Suprapubic skin (tissue), 3 donors: ENCODE results near the gene CKAP4.

Experiments used
- CTCF ChIP-seq, 2 donors: fragments of 200-600 bp in 1 of 2; fragments of 450-650 bp in 1 of 2; sonication (generic) in 1 of 2; IDR thresholded peaks; one replicate each; pipeline ENCODE4 v1.5.1; 2016 to 2019; ENCODE audit warnings: antibody characterized with exemption in 2 of 2, mild to moderate bottlenecking in 1 of 2, moderate library complexity in 1 of 2
- POLR2A ChIP-seq, 2 donors: fragments of 450-650 bp; IDR thresholded peaks; one replicate each; pipeline ENCODE4 v1.6.1; 2017; ENCODE audit warnings: antibody characterized with exemption in 2 of 2, mild to moderate bottlenecking in 2 of 2, moderate library complexity in 2 of 2

GRCh38 chr12:106197906-106198623, 49.8 kb downstream of the CKAP4 start:
- TF ChIP-seq POLR2A (IDR thresholded peaks at IDR 0.05) (no peak), CTCF (IDR thresholded peaks at IDR 0.05) (no peak)
